Measurements from ENCODE around the gene ALDH1A1. TPM values are rescaled to one million over a fixed set of nuclear protein-coding genes. Genes with fewer than 3 reads are reported as not detected.
A peak's percentile ranks its signal among the peaks of the same experiment; 100 is the strongest.

ALDH1A1 gene
- total RNA-seq, 4 donors from 2014 or later, result 184 to 561 (median 251) TPM

- Histone ChIP-seq H3K27ac (no peak overlapping the region), H3K4me1 (no peaks in the 10 kb centered on the region), H3K27me3 (no peaks in the 10 kb centered on the region), H3K36me3 (peaks cover 0 to 43% (median 0%) of the 10 kb centered on the region in 3 donors), H3K9me3 (no peaks in the 10 kb centered on the region), H3K4me3 (no peak overlapping the region)
- DNase-seq, result no peak
- TF ChIP-seq POLR2A (IDR thresholded peaks at IDR 0.05), result no peak
- TF ChIP-seq, protein P1, sequence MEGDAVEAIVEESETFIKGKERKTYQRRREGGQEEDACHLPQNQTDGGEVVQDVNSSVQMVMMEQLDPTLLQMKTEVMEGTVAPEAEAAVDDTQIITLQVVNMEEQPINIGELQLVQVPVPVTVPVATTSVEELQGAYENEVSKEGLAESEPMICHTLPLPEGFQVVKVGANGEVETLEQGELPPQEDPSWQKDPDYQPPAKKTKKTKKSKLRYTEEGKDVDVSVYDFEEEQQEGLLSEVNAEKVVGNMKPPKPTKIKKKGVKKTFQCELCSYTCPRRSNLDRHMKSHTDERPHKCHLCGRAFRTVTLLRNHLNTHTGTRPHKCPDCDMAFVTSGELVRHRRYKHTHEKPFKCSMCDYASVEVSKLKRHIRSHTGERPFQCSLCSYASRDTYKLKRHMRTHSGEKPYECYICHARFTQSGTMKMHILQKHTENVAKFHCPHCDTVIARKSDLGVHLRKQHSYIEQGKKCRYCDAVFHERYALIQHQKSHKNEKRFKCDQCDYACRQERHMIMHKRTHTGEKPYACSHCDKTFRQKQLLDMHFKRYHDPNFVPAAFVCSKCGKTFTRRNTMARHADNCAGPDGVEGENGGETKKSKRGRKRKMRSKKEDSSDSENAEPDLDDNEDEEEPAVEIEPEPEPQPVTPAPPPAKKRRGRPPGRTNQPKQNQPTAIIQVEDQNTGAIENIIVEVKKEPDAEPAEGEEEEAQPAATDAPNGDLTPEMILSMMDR (IDR thresholded peaks at IDR 0.05), result no peak
Observed at GRCh38 chr9:72915659-72916058, 37.2 kb downstream of the ALDH1A1 start.

GRCh38 chr9:72914750-72915149 is 38.1 kb downstream of the ALDH1A1 start:
- Histone ChIP-seq H3K27me3 (no peaks in the 10 kb centered on the region), H3K9me3 (no peaks in the 10 kb centered on the region), H3K4me3 (no peak overlapping the region), H3K4me1 (no peaks in the 10 kb centered on the region), H3K27ac (no peak overlapping the region), H3K36me3 (peaks cover 0 to 43% (median 0%) of the 10 kb centered on the region in 3 donors)
- TF ChIP-seq POLR2A (IDR thresholded peaks at IDR 0.05), result no peak
- TF ChIP-seq, protein P1 (IDR thresholded peaks at IDR 0.05), result no peak
- no peak for DNase-seq

- Histone ChIP-seq H3K36me3 (peaks cover 0 to 35% (median 0%) of the 10 kb centered on the region in 3 donors), H3K27ac (peak overlapping the region in 1 of 4 donors; percentile 9)
Observed at GRCh38 chr9:72913382-72914009, 39.4 kb downstream of the ALDH1A1 start.

GRCh38 chr9:72912476-72913381 is 40.1 kb downstream of the ALDH1A1 start:
- Histone ChIP-seq H3K4me1 (no peaks in the 10 kb centered on the region), H3K9me3 (no peaks in the 10 kb centered on the region), H3K36me3 (peaks cover 0 to 34% (median 0%) of the 10 kb centered on the region in 3 donors), H3K27me3 (no peaks in the 10 kb centered on the region), H3K27ac (peak overlapping the region in 1 of 4 donors; percentile 9), H3K4me3 (no peak overlapping the region)
- TF ChIP-seq POLR2A (IDR thresholded peaks at IDR 0.05), result no peak
- TF ChIP-seq, protein P1 (IDR thresholded peaks at IDR 0.05), result no peak
- no peak for DNase-seq

More at GRCh38 chr9:72913382-72914009, 39.4 kb downstream of the ALDH1A1 start:
- TF ChIP-seq, protein P1 (IDR thresholded peaks at IDR 0.05), result no peak
- TF ChIP-seq POLR2A (IDR thresholded peaks at IDR 0.05), result no peak
- Histone ChIP-seq H3K27me3 (no peaks in the 10 kb centered on the region), H3K4me3 (no peak overlapping the region), H3K9me3 (no peaks in the 10 kb centered on the region), H3K4me1 (no peaks in the 10 kb centered on the region)
- DNase-seq, result no peak

GRCh38 chr9:72911816-72912215 is 41.0 kb downstream of the ALDH1A1 start:
- Histone ChIP-seq H3K4me1 (no peaks in the 10 kb centered on the region), H3K4me3 (no peak overlapping the region), H3K27me3 (no peaks in the 10 kb centered on the region), H3K36me3 (peaks cover 0 to 30% (median 0%) of the 10 kb centered on the region in 3 donors), H3K9me3 (no peaks in the 10 kb centered on the region), H3K27ac (no peak overlapping the region)
- no peak for DNase-seq
- TF ChIP-seq POLR2A (IDR thresholded peaks at IDR 0.05), result no peak
- TF ChIP-seq, protein P1 (IDR thresholded peaks at IDR 0.05), result no peak

All from Peyer's patch (tissue), 4 donors.